ENCODE results near the gene SWAP70. TPM values are rescaled to one million over a fixed set of nuclear protein-coding genes. Genes with fewer than 3 reads are reported as not detected.
"Not testable (repeated sequence)": the region's sequence is repeated elsewhere in the genome, so short reads cannot be mapped to it uniquely, and the experiment has no call there.

Gene SWAP70
- total RNA-seq, 1 experiment from 2014 or later = 8.6 TPM

DNA sequence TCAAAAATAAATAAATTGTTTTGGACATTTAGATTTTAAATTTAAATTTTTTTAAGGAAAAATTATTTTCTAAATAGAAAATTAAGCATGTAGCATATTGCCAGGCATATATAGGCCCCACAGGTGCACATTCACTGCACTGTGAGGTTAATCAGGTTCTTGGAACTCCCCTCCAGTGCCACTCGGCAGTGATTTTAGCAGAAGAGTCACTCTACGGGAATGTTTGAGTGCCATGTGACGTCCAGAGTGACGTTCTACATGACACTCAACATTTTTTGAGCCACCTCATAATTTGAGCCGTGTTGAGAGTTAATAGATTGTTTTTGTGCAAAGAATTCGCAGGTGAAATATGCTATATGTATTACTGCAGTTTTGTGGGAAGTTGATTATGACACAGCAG, 77.4 kb downstream of the SWAP70 start:
- Histone ChIP-seq H2AFZ (ENCODE audit: low read length) (no peak overlapping the region), H3K79me2 (ENCODE audit: low read length) (no peaks in the 10 kb centered on the region), H3K4me2 (ENCODE audit: low read length) (no peak overlapping the region), H3K36me3 (ENCODE audit: low read depth, low read length) (0 out of 2 replicates have a peak, but pooled peaks cover 2% of the 10 kb centered on the region), H3K9ac (ENCODE audit: low read length) (no peak overlapping the region), H3K9me3 (ENCODE audit: low read length) (no peaks in the 10 kb centered on the region), H4K20me1 (ENCODE audit: low read length) (no peaks in the 10 kb centered on the region), H3K27me3 (ENCODE audit: low read length) (no peaks in the 10 kb centered on the region), H3K4me1 (ENCODE audit: insufficient read depth, low read length) (peaks cover 13% of the 10 kb centered on the region), H3K4me3 (ENCODE audit: low read length) (no peak overlapping the region), H3K27ac (ENCODE audit: low read length) (no peak overlapping the region), H3F3A (ENCODE audit: low read length, unreplicated experiment) (peaks cover 3% of the 10 kb centered on the region), H3K9me2 (replicated peaks; ENCODE audit: low read length) (no peaks in the 10 kb centered on the region)
- TF ChIP-seq, protein P1, sequence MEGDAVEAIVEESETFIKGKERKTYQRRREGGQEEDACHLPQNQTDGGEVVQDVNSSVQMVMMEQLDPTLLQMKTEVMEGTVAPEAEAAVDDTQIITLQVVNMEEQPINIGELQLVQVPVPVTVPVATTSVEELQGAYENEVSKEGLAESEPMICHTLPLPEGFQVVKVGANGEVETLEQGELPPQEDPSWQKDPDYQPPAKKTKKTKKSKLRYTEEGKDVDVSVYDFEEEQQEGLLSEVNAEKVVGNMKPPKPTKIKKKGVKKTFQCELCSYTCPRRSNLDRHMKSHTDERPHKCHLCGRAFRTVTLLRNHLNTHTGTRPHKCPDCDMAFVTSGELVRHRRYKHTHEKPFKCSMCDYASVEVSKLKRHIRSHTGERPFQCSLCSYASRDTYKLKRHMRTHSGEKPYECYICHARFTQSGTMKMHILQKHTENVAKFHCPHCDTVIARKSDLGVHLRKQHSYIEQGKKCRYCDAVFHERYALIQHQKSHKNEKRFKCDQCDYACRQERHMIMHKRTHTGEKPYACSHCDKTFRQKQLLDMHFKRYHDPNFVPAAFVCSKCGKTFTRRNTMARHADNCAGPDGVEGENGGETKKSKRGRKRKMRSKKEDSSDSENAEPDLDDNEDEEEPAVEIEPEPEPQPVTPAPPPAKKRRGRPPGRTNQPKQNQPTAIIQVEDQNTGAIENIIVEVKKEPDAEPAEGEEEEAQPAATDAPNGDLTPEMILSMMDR (conservative IDR thresholded peaks at IDR 0.05; ENCODE audit: low read depth, low read length) = no peak
- no peak for TF ChIP-seq EZH2 (IDR thresholded peaks at IDR 0.05; ENCODE audit: low read length, unreplicated experiment)
- no peak for TF ChIP-seq EZH2phosphoT487 (IDR thresholded peaks at IDR 0.05; ENCODE audit: borderline replicate concordance, low read length)
- POLR2A ChIA-PET (ENCODE audit: unreplicated experiment) = no interaction called here
- CTCF ChIA-PET = interaction anchor here (0.5 kb wide), 1 partner anchor 110 kb away, joined by 4 read pairs; no protein-coding TSS in a partner anchor
- DNase-seq = no peak
- no TSS peak for BruUV-seq (replicated peaks)
- intact Hi-C loops (cut with micrococcal nuclease) = loop anchor here (2.0 kb wide), 1 partner anchor 126 kb away; no protein-coding TSS in a partner anchor
- ATAC-seq = no peak

DNA sequence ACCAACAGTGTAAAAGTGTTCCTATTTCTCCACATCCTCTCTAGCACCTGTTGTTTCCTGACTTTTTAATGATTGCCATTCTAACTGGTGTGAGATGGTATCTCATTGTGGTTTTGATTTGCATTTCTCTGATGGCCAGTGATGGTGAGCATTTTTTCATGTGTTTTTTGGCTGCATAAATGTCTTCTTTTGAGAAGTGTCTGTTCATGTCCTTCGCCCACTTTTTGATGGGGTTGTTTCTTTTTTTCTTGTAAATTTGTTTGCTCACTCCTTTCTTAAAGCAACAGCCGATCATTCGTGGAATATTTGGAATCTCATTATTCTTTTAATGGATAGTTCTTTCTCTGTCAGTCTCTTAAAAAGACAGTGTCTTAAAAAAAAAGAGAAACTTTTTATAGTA, 79.6 kb downstream of the SWAP70 start:
- BruUV-seq (replicated peaks); intact Hi-C loops (cut with micrococcal nuclease); H2AFZ ChIP-seq (ENCODE audit: low read length); H3K27me3 ChIP-seq (ENCODE audit: low read length); H3K9me3 ChIP-seq (ENCODE audit: low read length); H4K20me1 ChIP-seq (ENCODE audit: low read length); POLR2A ChIA-PET (ENCODE audit: unreplicated experiment); H3F3A ChIP-seq (ENCODE audit: low read length, unreplicated experiment); DNase-seq; H3K79me2 ChIP-seq (ENCODE audit: low read length); H3K4me3 ChIP-seq (ENCODE audit: low read length); H3K9me2 ChIP-seq (replicated peaks; ENCODE audit: low read length); H3K4me2 ChIP-seq (ENCODE audit: low read length); H3K9ac ChIP-seq (ENCODE audit: low read length); CTCF ChIA-PET; H3K27ac ChIP-seq (ENCODE audit: low read length); H3K36me3 ChIP-seq (ENCODE audit: low read depth, low read length); ATAC-seq: not testable (repeated sequence)
- H3K4me1 ChIP-seq (ENCODE audit: insufficient read depth, low read length) = peaks cover 13% of the 10 kb centered on the region

DNA sequence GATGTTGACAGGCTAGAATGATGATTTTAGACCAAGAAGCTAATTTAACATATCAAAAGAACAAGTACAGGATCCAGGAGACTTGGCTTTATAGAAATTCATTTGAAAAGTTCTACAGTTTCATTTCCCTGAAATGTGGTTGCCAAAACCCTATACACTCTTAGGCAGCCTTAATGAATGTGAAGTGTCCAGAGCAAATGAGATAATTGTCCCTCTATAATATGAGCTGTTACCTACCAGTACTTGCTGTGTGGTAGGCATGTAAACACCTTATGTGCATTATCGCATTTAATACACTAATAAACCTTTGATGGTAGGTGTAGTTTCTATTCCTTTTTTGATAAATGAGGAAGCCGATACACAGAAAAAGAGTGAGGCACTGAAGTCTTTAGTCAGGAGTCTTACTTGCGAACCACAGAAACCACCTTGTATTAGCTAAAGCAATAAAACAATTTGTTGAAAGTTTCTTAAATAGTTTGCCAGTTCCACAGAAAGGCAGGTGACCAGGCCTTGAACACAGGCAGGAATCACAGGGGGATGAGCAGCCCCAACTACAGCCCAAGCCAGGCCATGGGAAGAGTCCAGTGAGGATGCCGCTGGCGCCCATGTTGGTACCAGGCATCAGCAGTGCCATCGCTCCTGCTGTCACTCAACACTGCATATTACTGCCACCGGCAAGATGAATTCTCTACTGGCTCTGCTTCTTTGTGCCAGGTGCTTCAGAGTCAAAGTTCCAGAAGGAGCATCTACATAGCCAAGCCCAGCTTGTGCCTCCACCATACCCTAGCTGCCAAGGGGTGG, 81.7 kb downstream of the SWAP70 start:
- no peak for DNase-seq
- H3K36me3 ChIP-seq (ENCODE audit: low read depth, low read length) = no peaks in the 10 kb centered on the region
- no peak overlapping the region for H3K4me3 ChIP-seq (ENCODE audit: low read length)
- no peak overlapping the region for H2AFZ ChIP-seq (ENCODE audit: low read length)
- H3K79me2 ChIP-seq (ENCODE audit: low read length) = no peaks in the 10 kb centered on the region
- H3K27ac ChIP-seq (ENCODE audit: low read length) = no peak overlapping the region
- TF ChIP-seq EZH2phosphoT487 (IDR thresholded peaks at IDR 0.05; ENCODE audit: borderline replicate concordance, low read length) (no peak), EZH2 (IDR thresholded peaks at IDR 0.05; ENCODE audit: low read length, unreplicated experiment) (no peak)
- TF ChIP-seq, protein P1 (conservative IDR thresholded peaks at IDR 0.05; ENCODE audit: low read depth, low read length) = no peak
- ChIA-PET CTCF (interaction anchor here (0.7 kb wide), 1 partner anchor 1541 kb away, joined by 3 read pairs; no protein-coding TSS in a partner anchor), POLR2A (ENCODE audit: unreplicated experiment) (no interaction called here)
- H3K4me1 ChIP-seq (ENCODE audit: insufficient read depth, low read length) = peaks cover 6% of the 10 kb centered on the region
- no TSS peak for BruUV-seq (replicated peaks)
- no peaks in the 10 kb centered on the region for H4K20me1 ChIP-seq (ENCODE audit: low read length)
- H3K9ac ChIP-seq (ENCODE audit: low read length) = no peak overlapping the region
- intact Hi-C loops (cut with micrococcal nuclease) = loop anchor here (5.0 kb wide), 1 partner anchor 83 kb away; the partner anchor contains the start of gene SWAP70
- no peak for ATAC-seq
- no peak overlapping the region for H3K4me2 ChIP-seq (ENCODE audit: low read length)
- no peaks in the 10 kb centered on the region for H3K9me3 ChIP-seq (ENCODE audit: low read length)
- H3F3A ChIP-seq (ENCODE audit: low read length, unreplicated experiment) = peaks cover 3% of the 10 kb centered on the region
- H3K27me3 ChIP-seq (ENCODE audit: low read length) = no peaks in the 10 kb centered on the region
- no peaks in the 10 kb centered on the region for H3K9me2 ChIP-seq (replicated peaks; ENCODE audit: low read length)

Data from PC-3 (cell line).